ENCODE measurements around the gene DCAF7.

DCAF7 gene

DNA sequence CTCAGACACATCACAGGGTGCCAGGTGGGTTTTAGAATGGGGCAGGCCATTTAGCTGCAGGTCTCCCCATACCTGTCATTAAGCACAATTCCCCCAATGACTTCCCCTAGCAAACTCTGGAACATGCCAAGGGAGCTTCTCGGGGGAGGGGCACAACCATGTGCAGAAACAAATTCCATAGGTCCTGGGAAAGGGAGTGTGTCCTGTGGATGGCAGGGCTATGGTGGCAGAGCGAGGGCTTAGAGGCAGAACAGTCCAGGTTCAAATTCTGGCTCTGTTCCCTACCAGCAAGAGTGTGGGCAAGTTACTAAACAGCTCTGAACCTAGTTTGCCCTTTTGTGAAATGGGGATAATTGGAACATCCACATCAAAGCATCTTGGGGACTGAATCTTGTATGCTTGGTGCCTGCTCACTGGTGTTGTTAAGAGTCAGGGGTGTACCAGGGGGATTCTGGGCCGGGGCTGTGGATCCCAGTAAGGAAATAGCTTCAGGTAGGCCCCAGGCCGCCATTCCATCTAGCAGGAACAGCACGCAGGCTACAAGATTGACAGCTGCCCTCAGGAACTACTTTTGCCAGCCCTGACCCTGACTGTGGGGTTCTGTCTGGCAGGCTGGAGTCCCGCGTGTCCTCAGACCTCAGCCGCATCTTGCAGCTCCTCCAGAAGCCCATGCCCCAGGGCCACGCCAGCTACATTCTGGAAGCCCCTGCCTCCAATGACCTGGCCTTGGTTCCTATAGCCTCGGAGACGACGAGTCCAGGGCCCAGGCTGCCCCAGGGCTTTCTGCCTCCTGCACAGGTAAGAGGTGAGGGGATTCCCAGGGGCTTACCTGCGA, 5.6 kb upstream of the DCAF7 start:
- no peak overlapping the region for H3K4me3 ChIP-seq (replicated peaks; ENCODE audit: low read depth, low read length)
- DNase-seq (ENCODE audit: extremely low read depth, low read depth) = no peak
- TF ChIP-seq CTCF (IDR thresholded peaks at IDR 0.05; ENCODE audit: low read depth, low read length, missing control alignments) = no peak

- no peak for TF ChIP-seq CTCF (IDR thresholded peaks at IDR 0.05; ENCODE audit: low read depth, low read length, missing control alignments)
- no peak for DNase-seq (ENCODE audit: extremely low read depth, low read depth)
- H3K4me3 ChIP-seq (replicated peaks; ENCODE audit: low read depth, low read length) = no peak overlapping the region
Observed at GRCh38 chr17:63546308-63547082, 3.8 kb upstream of the DCAF7 start.

DNA sequence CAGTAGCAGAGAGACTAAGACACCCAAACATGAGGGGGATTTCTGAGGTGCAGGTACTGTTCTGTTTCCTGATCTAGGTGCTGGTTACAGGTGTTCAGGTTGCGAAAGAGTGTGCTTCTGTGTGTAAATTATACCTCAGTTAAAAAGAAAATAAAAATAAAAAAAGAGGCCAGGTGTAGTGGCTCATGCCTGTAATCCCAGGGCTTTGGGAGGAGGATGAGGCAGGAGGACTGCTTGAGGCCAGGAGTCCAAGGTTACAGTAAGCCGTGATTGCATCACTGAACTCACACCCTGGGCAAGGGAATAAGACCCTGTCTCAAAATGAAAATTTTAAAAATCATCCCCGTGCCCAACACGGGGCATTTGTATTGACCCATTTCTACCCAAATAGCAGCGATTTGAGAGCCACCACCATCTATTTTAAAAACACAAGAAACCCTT, 3.2 kb upstream of the DCAF7 start:
- DNase-seq (ENCODE audit: extremely low read depth, low read depth) = no peak
- no peak for TF ChIP-seq CTCF (IDR thresholded peaks at IDR 0.05; ENCODE audit: low read depth, low read length, missing control alignments)
- no peak overlapping the region for H3K4me3 ChIP-seq (replicated peaks; ENCODE audit: low read depth, low read length)

DNA sequence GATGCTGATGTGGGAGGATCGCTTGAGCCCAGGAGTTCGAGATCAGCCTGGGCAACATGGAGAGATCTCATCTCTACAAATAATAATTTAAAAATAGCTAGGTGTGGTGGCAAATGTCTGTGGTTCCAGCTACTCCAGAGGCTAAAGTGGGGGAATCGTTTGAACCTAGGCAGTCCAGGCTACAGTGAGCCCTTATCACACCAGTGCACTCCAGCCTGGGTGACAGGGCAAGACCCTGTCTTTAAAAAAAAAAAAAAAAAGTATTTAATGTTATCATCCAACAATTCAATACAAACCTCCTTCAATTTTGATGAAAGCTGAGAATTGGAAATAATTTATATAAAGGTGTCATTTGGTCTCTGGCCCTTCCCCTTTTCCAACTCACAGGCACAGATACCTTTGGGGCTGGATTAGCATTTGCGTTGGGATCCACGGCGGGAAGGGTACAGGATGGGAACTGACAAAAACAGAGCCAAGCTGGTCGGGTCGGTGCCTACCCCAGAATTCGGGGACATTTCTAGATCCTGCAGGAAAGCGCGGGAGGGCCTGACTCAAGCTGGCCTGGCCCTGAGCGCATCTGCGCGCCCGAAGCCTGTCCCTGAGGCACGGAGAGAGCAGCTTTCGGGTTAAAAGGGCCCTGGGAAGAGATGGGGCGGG, 860 bp upstream of the DCAF7 start:
- H3K4me3 ChIP-seq (replicated peaks; ENCODE audit: low read depth, low read length) = peak overlapping the region; percentile 98
- DNase-seq (ENCODE audit: extremely low read depth, low read depth) = no peak
- no peak for TF ChIP-seq CTCF (IDR thresholded peaks at IDR 0.05; ENCODE audit: low read depth, low read length, missing control alignments)

DNA sequence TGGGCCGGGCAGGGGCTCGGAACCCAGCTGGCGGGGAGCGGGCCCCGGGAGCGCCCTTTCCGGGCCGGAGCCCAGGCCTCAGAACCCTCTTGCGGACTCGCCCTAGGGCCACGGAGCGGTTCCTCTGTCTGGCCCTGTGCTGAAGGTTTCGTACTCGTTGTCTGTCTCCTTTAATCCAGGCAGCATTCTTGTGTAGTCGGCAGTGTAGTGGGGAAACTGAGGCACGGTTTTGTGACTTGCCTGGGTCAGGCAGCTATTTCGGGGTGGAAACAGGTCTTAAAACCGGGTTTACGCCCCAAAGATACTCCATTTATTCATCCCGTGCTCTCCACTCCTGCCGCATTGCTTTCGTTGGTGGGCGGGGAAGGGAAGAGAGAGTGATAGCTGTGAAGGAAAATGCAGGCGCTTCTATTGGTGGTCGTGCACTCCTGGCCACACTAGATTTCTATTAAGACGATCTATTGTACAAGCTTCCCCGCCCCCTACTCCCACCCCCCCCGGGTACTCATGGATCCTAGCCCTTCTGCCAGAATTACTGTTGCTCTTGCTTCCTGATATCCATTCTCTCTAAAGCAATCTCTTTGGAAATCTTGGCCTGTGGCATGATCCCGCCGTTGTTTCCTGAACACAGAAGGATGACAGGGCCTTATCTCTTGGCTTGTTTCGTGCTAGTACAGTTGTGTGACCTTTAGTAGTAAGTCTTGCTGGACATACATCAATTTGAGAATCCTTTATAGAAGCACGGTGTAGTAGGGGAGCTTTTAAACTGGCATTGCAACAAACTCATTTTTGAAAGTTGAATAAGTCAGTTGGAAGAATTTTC, 751 bp downstream of the DCAF7 start:
- DNase-seq (ENCODE audit: extremely low read depth, low read depth) = no peak
- H3K4me3 ChIP-seq (replicated peaks; ENCODE audit: low read depth, low read length) = peak overlapping the region; percentile 98
- no peak for TF ChIP-seq CTCF (IDR thresholded peaks at IDR 0.05; ENCODE audit: low read depth, low read length, missing control alignments)

DNA sequence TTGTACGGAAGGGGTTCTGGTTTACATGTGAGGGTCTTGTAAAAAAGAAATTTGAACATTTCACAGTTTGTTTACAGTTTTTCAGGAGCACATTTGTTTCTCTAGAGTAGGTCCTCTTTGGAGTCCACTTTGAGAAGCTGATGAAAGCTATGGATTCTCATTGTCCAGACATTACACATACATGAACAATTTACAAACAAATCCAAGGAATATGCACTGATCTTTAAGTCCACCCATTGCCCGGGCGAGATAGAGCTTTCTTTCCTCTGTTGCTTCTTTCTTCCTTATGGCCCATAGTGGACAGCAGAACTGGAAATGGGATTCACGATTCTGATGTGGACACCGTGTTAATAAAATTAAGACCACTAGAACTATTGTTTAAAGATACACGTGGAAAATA, 1.9 kb downstream of the DCAF7 start:
- DNase-seq (ENCODE audit: extremely low read depth, low read depth) = no peak

More for the DNA sequence above, 1.9 kb downstream of the DCAF7 start:
- TF ChIP-seq CTCF (IDR thresholded peaks at IDR 0.05; ENCODE audit: low read depth, low read length, missing control alignments) = no peak
- peak overlapping the region; percentile 98 for H3K4me3 ChIP-seq (replicated peaks; ENCODE audit: low read depth, low read length)

Data from HFF-Myc (cell line).